ENCODE measurements around the gene CHST9. TPM values are rescaled to one million over a fixed set of nuclear protein-coding genes. Genes with fewer than 3 reads are reported as not detected.

CHST9 gene
- total and polyA plus RNA-seq, 12 donors: 0.22 to 11.8 (median 4.0) TPM

DNA sequence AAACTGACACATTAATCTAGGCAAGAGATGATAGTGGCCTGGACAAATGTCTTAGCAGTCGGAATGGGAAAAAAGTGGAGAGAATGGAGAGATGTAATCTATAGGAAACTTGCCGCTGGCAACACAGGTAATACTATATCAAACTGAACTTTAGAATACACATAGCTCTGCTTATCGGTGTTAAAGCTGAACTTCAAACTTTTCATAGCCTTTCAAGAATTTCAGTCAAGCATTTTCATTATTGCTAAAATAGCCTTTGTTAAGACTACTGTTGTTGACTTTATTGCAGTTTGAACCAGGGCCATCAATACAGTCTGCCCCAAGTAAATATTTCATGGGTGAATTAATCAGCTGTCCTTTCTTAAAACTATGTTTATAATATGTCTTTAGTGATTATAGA is 12.9 kb upstream of the CHST9 start:
- Histone ChIP-seq H3K4me1 (no peaks in the 10 kb centered on the region), H3K27me3 (no peaks in the 10 kb centered on the region), H3K4me3 (no peak overlapping the region), H3K27ac (no peak overlapping the region), H3K36me3 (no peaks in the 10 kb centered on the region), H3K9me3 (no peaks in the 10 kb centered on the region)
- TF ChIP-seq, protein P1, sequence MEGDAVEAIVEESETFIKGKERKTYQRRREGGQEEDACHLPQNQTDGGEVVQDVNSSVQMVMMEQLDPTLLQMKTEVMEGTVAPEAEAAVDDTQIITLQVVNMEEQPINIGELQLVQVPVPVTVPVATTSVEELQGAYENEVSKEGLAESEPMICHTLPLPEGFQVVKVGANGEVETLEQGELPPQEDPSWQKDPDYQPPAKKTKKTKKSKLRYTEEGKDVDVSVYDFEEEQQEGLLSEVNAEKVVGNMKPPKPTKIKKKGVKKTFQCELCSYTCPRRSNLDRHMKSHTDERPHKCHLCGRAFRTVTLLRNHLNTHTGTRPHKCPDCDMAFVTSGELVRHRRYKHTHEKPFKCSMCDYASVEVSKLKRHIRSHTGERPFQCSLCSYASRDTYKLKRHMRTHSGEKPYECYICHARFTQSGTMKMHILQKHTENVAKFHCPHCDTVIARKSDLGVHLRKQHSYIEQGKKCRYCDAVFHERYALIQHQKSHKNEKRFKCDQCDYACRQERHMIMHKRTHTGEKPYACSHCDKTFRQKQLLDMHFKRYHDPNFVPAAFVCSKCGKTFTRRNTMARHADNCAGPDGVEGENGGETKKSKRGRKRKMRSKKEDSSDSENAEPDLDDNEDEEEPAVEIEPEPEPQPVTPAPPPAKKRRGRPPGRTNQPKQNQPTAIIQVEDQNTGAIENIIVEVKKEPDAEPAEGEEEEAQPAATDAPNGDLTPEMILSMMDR (IDR thresholded peaks at IDR 0.05): no peak
- no peak for DNase-seq
- intact Hi-C loops (cut with DNase I): loop anchor here in 2 of 10 donors (10.0 kb wide), 2 partner anchors 53 to 77 kb away; no protein-coding TSS in a partner anchor
- 66 to 70% methylated on average over 3 of the region's 3 CpGs for WGBS, 2 donors
- no peak for ATAC-seq

DNA sequence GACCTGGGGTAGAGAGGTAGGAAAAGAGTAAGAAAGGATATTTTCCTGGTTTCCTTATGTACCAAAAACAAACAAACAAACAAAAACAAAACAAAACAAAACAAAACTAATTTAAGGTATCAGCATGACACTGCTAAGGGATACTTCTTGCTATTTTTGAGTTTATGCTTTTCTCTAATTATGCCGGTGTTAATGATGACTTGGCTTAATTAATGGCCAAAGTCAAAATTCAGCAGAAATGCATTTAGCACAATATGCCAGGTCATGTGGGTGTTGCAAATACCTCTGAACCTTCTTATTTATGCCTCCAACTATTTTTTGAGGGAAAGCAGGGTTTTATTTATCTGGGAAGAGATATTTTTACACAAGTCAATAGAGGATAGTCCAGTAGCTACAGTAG is 3.2 kb upstream of the CHST9 start:
- Histone ChIP-seq H3K9me3 (no peaks in the 10 kb centered on the region), H3K4me3 (no peak overlapping the region), H3K27ac (no peak overlapping the region), H3K4me1 (peaks cover 0 to 6% (median 0%) of the 10 kb centered on the region in 9 donors), H3K27me3 (peaks cover 0 to 24% (median 16%) of the 10 kb centered on the region in 7 donors), H3K36me3 (no peaks in the 10 kb centered on the region)
- no peak for DNase-seq
- TF ChIP-seq, protein P1 (IDR thresholded peaks at IDR 0.05): no peak
- intact Hi-C loops (cut with DNase I): loop anchor here in 1 of 10 donors (10.0 kb wide), 1 partner anchor 164 kb away; no protein-coding TSS in a partner anchor
- no peak for ATAC-seq
- WGBS, 2 donors: 95 to 100% methylated on average over 1 of the region's 1 CpG

DNA sequence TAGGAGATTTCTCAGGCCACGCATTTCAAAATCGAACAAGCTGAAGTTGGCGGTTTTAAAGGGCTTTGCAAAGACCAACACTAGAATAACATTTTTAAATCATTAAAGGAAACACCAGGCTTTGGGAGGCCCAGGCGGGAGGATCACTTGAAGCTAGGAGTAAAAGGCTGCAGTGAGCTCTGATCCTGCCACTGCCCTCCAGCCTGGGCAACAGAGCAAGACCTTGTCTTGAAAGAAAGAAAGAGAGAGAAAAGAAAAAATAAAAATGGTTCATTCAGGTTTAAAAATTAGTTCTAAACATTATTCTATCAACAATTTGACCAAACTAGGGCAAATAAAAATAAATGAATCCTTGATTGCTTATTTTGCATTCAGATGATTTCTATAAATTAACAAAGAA is 789 bp upstream of the CHST9 start:
- Histone ChIP-seq H3K27me3 (peaks cover 0 to 26% (median 16%) of the 10 kb centered on the region in 7 donors), H3K4me3 (no peak overlapping the region), H3K27ac (no peak overlapping the region), H3K4me1 (peaks cover 0 to 6% (median 0%) of the 10 kb centered on the region in 9 donors), H3K9me3 (no peaks in the 10 kb centered on the region), H3K36me3 (no peaks in the 10 kb centered on the region)
- TF ChIP-seq, protein P1 (IDR thresholded peaks at IDR 0.05): no peak
- ATAC-seq (no peak), DNase-seq (no peak)
- intact Hi-C loops (cut with DNase I): loop anchor here in 1 of 10 donors (10.0 kb wide), 1 partner anchor 161 kb away; no protein-coding TSS in a partner anchor
- WGBS, 2 donors: 81 to 88% methylated on average over 4 of the region's 4 CpGs

DNA sequence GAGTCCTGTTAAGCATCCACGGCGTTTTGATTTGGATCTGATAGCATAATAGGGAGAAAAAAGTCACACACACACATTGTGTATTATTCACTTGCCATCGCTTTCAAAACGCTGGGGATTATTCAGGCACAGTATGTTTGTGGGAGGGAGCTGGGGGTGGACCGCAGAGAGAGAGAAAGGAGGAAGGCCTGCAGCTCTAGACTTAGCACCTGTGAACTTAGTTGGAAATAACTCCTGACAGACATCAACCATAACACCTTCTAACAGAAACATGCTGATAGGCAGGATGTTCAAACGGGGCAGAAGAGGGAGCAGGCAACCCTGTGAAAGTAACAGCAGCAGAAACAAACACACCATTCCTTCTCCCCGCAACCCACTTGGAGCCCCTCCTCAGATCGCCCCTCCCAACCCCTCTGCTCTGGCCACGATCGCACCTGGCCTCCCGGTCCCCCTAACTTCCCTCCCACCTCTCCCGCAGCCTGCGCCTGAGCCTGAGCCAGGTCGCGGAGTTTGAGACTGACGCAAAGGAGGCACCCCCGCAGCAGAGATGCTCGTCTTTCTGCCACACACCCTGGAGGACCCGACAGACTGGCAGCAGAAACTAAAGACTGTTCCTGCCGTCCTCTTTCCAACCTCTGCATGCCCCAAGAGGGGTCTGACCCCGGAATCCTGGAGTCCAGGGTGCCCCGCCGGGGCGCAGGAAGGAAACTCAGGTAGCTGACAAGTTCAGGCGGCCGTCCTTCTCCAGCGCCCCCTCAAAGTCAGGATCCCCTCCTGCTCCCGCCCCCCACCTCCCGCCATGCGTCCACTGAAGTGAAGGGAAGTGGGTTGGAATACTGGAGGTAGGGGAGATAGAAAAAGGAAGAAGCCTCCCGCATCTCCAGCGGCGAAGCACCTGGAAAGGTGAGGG is 738 bp downstream of the CHST9 start:
- peak in 1 of 2 donors; percentile 10 for DNase-seq
- TF ChIP-seq, protein P1 (IDR thresholded peaks at IDR 0.05): no peak
- peak overlapping the region; percentile 5 to 65 (median 57) for H3K4me3 ChIP-seq
- H3K27ac ChIP-seq: no peak overlapping the region
- no peaks in the 10 kb centered on the region for H3K36me3 ChIP-seq
- WGBS, 2 donors: 4 to 5% methylated on average over 33 of the region's 33 CpGs
- peaks cover 0 to 6% (median 0%) of the 10 kb centered on the region in 9 donors for H3K4me1 ChIP-seq
- no peaks in the 10 kb centered on the region for H3K9me3 ChIP-seq
- ATAC-seq: peak in 6 of 8 donors; percentile 22 to 55 (median 38)
- H3K27me3 ChIP-seq: peaks cover 0 to 26% (median 16%) of the 10 kb centered on the region in 7 donors
- intact Hi-C loops (cut with DNase I): loop anchor here in 1 of 10 donors (10.0 kb wide), 1 partner anchor 160 kb away; no protein-coding TSS in a partner anchor
